Right atrium auricular region (tissue), 2 donors: ENCODE measurements around the gene ACADSB. TPM values are rescaled to one million over a fixed set of nuclear protein-coding genes. Genes with fewer than 3 reads are reported as not detected.

Experiments
- DNase-seq: peaks from one replicate; pipeline ENCODE4 v3.0.0-alpha.2; 2019; ENCODE audit warnings: low spot score
- H3K27ac ChIP-seq, 2 donors: fragments of 200-600 bp; sonication (generic); 1 replicate in 1 of 2; 2 replicates in 1 of 2; pipeline ENCODE4 v1.5.1; 2016 to 2019
- H3K27me3 ChIP-seq, 2 donors: fragments of 200-600 bp; sonication (generic); one replicate each; pipeline versions ENCODE4 v1.5.1 to v1.6.0; 2017 to 2019
- H3K36me3 ChIP-seq: fragments of 200-600 bp; sonication (generic); one replicate; pipeline ENCODE4 v1.5.1; 2016
- H3K4me1 ChIP-seq, 2 donors: fragments of 200-600 bp; sonication (generic); one replicate each; pipeline versions ENCODE4 v1.5.1 to v1.6.0; 2017 to 2019
- H3K4me3 ChIP-seq, 2 donors: fragments of 200-600 bp; sonication (generic); 1 replicate in 1 of 2; 2 replicates in 1 of 2; pipeline ENCODE4 v1.5.1; 2017 to 2019; ENCODE audit warnings: mild to moderate bottlenecking in 1 of 2, moderate library complexity in 1 of 2
- H3K9me3 ChIP-seq, 2 donors: fragments of 200-600 bp; sonication (generic); one replicate each; pipeline ENCODE4 v1.5.1; 2019
- total RNA-seq, 2 donors: library from RNA; depleted of rRNA; stranded (reverse); fragments of >200 nt; gene quantifications; one replicate each; pipeline ENCODE4 v1.1.0, GENCODE V29; 2016
- TF ChIP-seq, protein P1 (sequence below), 2 donors: fragments of 200-600 bp; sonication (generic); IDR thresholded peaks; one replicate each; pipeline ENCODE4 v1.5.1; 2019; ENCODE audit warnings: antibody characterized with exemption in 2 of 2

ACADSB gene
- total RNA-seq, 2 donors from 2014 or later: 17.7 to 41.1 TPM

DNA sequence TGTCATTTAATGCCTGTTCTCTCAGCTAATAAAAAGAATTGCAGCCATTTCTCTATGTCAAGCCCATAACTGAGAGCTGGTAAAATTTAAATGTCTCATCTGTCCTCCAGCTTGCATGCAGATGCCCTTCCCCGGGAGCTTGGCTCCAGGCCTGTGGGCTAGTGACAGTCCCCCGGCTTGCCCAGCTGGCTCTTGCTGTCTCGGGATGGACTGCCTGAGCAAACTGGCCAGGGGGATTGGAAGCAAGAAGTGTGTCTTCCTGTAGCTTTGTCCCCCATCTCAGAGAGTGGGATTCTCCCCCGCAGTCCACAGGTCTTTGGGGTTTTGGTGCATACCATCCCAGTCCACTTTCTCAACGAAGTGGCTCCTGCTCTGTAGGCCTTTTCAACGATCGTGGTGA, 73.1 kb downstream of the ACADSB start:
- no peak for DNase-seq
- TF ChIP-seq, protein P1, sequence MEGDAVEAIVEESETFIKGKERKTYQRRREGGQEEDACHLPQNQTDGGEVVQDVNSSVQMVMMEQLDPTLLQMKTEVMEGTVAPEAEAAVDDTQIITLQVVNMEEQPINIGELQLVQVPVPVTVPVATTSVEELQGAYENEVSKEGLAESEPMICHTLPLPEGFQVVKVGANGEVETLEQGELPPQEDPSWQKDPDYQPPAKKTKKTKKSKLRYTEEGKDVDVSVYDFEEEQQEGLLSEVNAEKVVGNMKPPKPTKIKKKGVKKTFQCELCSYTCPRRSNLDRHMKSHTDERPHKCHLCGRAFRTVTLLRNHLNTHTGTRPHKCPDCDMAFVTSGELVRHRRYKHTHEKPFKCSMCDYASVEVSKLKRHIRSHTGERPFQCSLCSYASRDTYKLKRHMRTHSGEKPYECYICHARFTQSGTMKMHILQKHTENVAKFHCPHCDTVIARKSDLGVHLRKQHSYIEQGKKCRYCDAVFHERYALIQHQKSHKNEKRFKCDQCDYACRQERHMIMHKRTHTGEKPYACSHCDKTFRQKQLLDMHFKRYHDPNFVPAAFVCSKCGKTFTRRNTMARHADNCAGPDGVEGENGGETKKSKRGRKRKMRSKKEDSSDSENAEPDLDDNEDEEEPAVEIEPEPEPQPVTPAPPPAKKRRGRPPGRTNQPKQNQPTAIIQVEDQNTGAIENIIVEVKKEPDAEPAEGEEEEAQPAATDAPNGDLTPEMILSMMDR (IDR thresholded peaks at IDR 0.05): no peak
- Histone ChIP-seq H3K27ac (no peak overlapping the region), H3K4me1 (no peaks in the 10 kb centered on the region), H3K27me3 (no peaks in the 10 kb centered on the region), H3K9me3 (no peaks in the 10 kb centered on the region), H3K4me3 (no peak overlapping the region), H3K36me3 (no peaks in the 10 kb centered on the region)

DNA sequence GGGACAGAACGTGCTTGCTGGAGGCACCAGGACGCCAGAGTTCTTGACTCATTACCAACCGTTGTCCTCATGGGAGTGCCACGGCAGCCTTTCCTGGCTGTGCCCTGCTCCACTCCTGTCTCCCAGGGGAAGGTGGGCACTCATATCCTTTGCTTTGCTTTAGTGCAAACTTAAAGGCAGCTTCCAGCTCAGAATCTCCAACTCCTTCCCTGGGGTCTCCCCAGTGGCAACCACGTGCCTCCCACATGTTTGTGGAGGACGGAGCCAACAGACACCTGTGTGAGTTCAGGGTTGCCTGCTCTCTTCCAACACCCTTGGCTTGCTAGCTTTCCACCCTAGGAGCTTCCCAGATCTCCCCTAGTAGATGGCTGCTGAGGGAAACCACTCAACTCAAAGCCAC, 75.0 kb downstream of the ACADSB start:
- DNase-seq: no peak
- Histone ChIP-seq H3K36me3 (no peaks in the 10 kb centered on the region), H3K27me3 (no peaks in the 10 kb centered on the region), H3K4me1 (no peaks in the 10 kb centered on the region), H3K27ac (no peak overlapping the region), H3K9me3 (no peaks in the 10 kb centered on the region), H3K4me3 (no peak overlapping the region)
- TF ChIP-seq, protein P1 (IDR thresholded peaks at IDR 0.05): no peak

DNA sequence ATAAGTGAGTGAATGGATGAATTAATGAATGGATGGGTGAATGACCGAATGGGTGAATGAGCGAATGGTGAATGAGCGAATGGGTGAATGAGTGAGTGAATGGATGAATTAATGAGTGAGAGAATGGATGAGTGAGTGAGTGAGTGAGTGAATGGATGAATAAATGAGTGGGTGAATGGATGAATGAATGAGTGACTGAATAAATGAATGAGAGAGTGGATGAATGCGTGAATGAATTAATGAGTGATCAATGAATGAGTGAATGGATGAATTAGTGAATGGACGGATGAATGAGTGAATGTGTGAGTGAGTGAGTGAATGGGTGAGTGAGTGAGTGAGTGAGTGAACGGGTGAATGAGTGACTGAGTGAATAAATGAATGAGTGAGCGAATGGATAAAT, 77.5 kb downstream of the ACADSB start:
- H3K9me3 ChIP-seq: no peaks in the 10 kb centered on the region
- TF ChIP-seq, protein P1 (IDR thresholded peaks at IDR 0.05): no peak
- no peak overlapping the region for H3K27ac ChIP-seq
- no peak overlapping the region for H3K4me3 ChIP-seq
- no peaks in the 10 kb centered on the region for H3K4me1 ChIP-seq
- H3K36me3 ChIP-seq: no peaks in the 10 kb centered on the region
- DNase-seq: no peak
- H3K27me3 ChIP-seq: no peaks in the 10 kb centered on the region

DNA sequence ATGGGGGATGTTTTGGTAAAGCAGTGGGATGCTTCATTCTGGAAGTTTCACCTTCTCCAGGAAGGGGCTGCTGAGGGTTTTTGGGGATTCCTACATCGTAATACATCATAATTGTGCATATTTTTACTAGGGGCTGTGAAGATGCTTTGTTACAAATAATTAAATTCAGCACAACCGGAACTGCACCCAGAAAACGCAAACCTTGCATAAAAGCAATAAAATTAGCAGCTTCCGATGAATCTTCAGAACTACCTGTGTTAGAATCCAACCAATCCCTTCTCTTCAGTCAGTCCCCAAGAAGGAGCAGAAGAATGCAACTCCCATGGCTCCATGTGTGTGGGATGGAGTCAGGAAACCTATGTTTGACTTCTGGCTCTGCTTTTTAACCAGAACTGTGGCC, 78.5 kb downstream of the ACADSB start:
- DNase-seq: no peak
- H3K36me3 ChIP-seq: no peaks in the 10 kb centered on the region
- no peaks in the 10 kb centered on the region for H3K9me3 ChIP-seq
- H3K27ac ChIP-seq: no peak overlapping the region
- no peaks in the 10 kb centered on the region for H3K4me1 ChIP-seq
- TF ChIP-seq, protein P1 (IDR thresholded peaks at IDR 0.05): no peak
- H3K27me3 ChIP-seq: no peaks in the 10 kb centered on the region
- no peak overlapping the region for H3K4me3 ChIP-seq

DNA sequence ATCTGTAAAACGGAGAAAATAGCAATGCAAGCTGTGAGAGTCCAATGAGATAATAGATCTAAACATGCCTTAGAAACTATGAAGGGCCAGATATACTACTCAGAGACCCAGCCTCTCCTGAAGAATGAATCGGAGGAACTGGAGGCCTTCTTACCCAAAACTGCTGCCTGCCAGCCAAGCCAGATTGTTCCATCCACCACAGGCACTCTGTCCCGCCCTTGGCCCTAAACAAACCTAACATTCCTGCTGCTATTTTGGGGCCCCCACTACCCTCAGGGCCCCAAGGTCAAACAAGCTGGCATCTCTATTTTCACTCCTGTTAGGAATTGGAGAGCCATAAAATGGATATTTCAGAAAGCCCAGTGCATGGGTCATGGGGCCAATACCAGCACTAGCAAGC, 79.0 kb downstream of the ACADSB start:
- Histone ChIP-seq H3K9me3 (no peaks in the 10 kb centered on the region), H3K4me3 (no peak overlapping the region), H3K27me3 (no peaks in the 10 kb centered on the region), H3K36me3 (no peaks in the 10 kb centered on the region), H3K27ac (no peak overlapping the region), H3K4me1 (no peaks in the 10 kb centered on the region)
- TF ChIP-seq, protein P1 (IDR thresholded peaks at IDR 0.05): no peak
- DNase-seq: no peak

DNA sequence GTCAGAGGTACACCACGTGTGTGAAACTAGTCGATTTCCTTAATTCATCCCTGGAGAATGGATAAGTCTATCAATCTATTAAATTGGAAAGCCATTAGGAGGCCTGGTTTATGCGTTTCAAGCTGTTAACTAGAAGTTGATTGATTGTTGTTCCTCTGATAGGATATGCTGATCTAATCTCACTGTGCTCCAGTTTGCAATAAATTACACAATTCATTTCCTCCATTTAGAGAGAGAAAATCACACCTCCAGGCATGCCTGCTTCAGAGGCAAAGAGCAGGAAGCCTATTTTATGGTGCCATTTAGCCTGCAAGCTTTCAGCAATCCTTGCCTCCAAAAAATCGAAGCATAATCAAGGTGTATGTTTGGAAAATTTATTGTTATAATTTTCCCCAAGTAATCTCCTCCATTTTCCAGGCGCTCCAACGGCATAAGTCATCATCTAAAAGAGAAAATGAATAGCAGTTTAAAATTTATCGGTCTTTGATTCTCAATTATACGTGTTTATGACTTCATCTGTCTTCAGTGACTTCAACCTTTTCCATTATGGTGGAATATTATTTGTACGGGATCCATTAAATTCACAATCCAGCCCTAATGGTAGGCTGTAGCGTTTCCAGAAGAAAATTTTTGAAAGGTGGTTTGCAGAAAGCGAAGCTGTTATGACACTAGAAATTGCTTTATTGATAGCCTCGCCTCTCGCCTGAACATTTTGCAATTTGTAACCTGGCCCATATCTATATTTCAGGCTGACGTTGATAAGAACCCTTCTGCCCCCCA, 84.0 kb downstream of the ACADSB start:
- DNase-seq: no peak
- H3K4me3 ChIP-seq: no peak overlapping the region
- H3K27me3 ChIP-seq: no peaks in the 10 kb centered on the region
- H3K9me3 ChIP-seq: no peaks in the 10 kb centered on the region
- H3K27ac ChIP-seq: no peak overlapping the region
- no peaks in the 10 kb centered on the region for H3K4me1 ChIP-seq
- H3K36me3 ChIP-seq: no peaks in the 10 kb centered on the region
- TF ChIP-seq, protein P1 (IDR thresholded peaks at IDR 0.05): no peak
